H9 (cell line): Measurements from ENCODE around the gene SLC38A1. TPM values are rescaled to one million over a fixed set of nuclear protein-coding genes. Genes with fewer than 3 reads are reported as not detected.

Source experiments
- DNase-seq: peaks from one replicate; pipeline ENCODE4 v3.0.0-alpha.2; 2017
- H2AFZ ChIP-seq: one replicate; pipeline ENCODE4 v1.6.1; 2013; ENCODE audit warnings: mild to moderate bottlenecking, low read length, control low read depth, moderate library complexity
- H2AK5ac ChIP-seq: 2 replicates; pipeline ENCODE4 v1.6.1; 2013; ENCODE audit warnings: low read length, control low read depth, mixed read lengths; ENCODE audit not compliant: insufficient read length
- H2BK120ac ChIP-seq: one replicate; pipeline ENCODE4 v1.6.1; 2013; ENCODE audit warnings: low read depth, mild to moderate bottlenecking, low read length, control low read depth, inconsistent platforms; ENCODE audit not compliant: poor library complexity, severe bottlenecking
- H2BK12ac ChIP-seq: 2 replicates; pipeline ENCODE4 v1.6.1; 2013; ENCODE audit warnings: low read length, control low read depth, mixed read lengths, low read depth; ENCODE audit not compliant: insufficient read length
- H2BK15ac ChIP-seq: 2 replicates; pipeline ENCODE4 v1.6.1; 2013; ENCODE audit warnings: low read depth, low read length, control low read depth
- H2BK20ac ChIP-seq: one replicate; pipeline ENCODE4 v1.6.1; 2013; ENCODE audit warnings: low read depth, mild to moderate bottlenecking, low read length, control low read depth, inconsistent platforms; ENCODE audit not compliant: poor library complexity, severe bottlenecking
- H2BK5ac ChIP-seq: 2 replicates; pipeline ENCODE4 v1.6.1; 2013; ENCODE audit warnings: low read length, control low read depth, mixed read lengths; ENCODE audit not compliant: insufficient read length
- H3K14ac ChIP-seq: 2 replicates; pipeline ENCODE4 v1.6.1; 2013; ENCODE audit warnings: low read length, control low read depth; ENCODE audit not compliant: insufficient read depth
- H3K18ac ChIP-seq: 2 replicates; pipeline ENCODE4 v1.6.1; 2013; ENCODE audit warnings: low read depth, mild to moderate bottlenecking, mixed read lengths, low read length, control low read depth; ENCODE audit not compliant: insufficient read length
- H3K23ac ChIP-seq: 2 replicates; pipeline ENCODE4 v1.6.1; 2013; ENCODE audit warnings: low read length, control low read depth, mixed read lengths, low read depth; ENCODE audit not compliant: insufficient read length
- H3K23me2 ChIP-seq: 2 replicates; pipeline ENCODE4 v1.6.1; 2013; ENCODE audit warnings: low read depth, mild to moderate bottlenecking, mixed read lengths, low read length, control low read depth; ENCODE audit not compliant: insufficient read length, poor library complexity, severe bottlenecking
- H3K27ac ChIP-seq: 2 replicates; pipeline ENCODE4 v1.5.1; 2013; ENCODE audit warnings: low read length, control low read depth, mixed read lengths, low read depth; ENCODE audit not compliant: insufficient read length
- H3K27me3 ChIP-seq: 2 replicates; pipeline ENCODE4 v1.6.1; 2013; ENCODE audit warnings: low read length, control low read depth, inconsistent platforms; ENCODE audit not compliant: insufficient read depth
- H3K4ac ChIP-seq: 2 replicates; pipeline ENCODE4 v1.6.1; 2013; ENCODE audit warnings: low read depth, mild to moderate bottlenecking, control low read depth, inconsistent platforms, low read length, moderate library complexity
- H3K4me1 ChIP-seq: 2 replicates; pipeline ENCODE4 v1.6.1; 2013; ENCODE audit warnings: low read length, control low read depth, inconsistent platforms; ENCODE audit not compliant: insufficient read depth
- H3K4me2 ChIP-seq: 2 replicates; pipeline ENCODE4 v1.6.1; 2013; ENCODE audit warnings: low read length, control low read depth, mixed read lengths; ENCODE audit not compliant: insufficient read length, insufficient read depth
- H3K56ac ChIP-seq: 2 replicates; pipeline ENCODE4 v1.6.1; 2013; ENCODE audit warnings: low read depth, mild to moderate bottlenecking, mixed read lengths, low read length, control low read depth; ENCODE audit not compliant: insufficient read length
- H3K79me1 ChIP-seq: 2 replicates; pipeline ENCODE4 v1.6.1; 2013; ENCODE audit warnings: low read depth, mild to moderate bottlenecking, moderate library complexity, low read length, control low read depth, inconsistent platforms; ENCODE audit not compliant: insufficient read depth, poor library complexity, severe bottlenecking
- H3K79me2 ChIP-seq: 2 replicates; pipeline ENCODE4 v1.6.1; 2013; ENCODE audit warnings: low read length, control low read depth, inconsistent platforms; ENCODE audit not compliant: insufficient read depth
- H3K9ac ChIP-seq: 2 replicates; pipeline ENCODE4 v1.6.1; 2013; ENCODE audit warnings: low read length, control low read depth, mixed read lengths; ENCODE audit not compliant: insufficient read length; ENCODE audit errors: extremely low read depth
- H3K9me3 ChIP-seq: one replicate; pipeline ENCODE4 v1.6.1; 2013; ENCODE audit warnings: low read depth, low read length, inconsistent platforms; ENCODE audit not compliant: control insufficient read depth
- H3T11ph ChIP-seq: one replicate; pipeline ENCODE4 v1.6.1; 2013; ENCODE audit warnings: mild to moderate bottlenecking, low read length, control low read depth, inconsistent platforms
- H4K20me1 ChIP-seq: one replicate; pipeline ENCODE4 v1.6.1; 2013; ENCODE audit not compliant: control insufficient read depth, insufficient read length, insufficient read depth
- H4K5ac ChIP-seq: 2 replicates; pipeline ENCODE4 v1.6.1; 2013; ENCODE audit warnings: low read depth, mild to moderate bottlenecking, mixed read lengths, low read length, control low read depth; ENCODE audit not compliant: insufficient read length
- H4K8ac ChIP-seq: replicated peaks from 2 replicates; pipeline ENCODE4 v1.6.1; 2013; ENCODE audit warnings: low read length, control low read depth, mixed read lengths, low read depth; ENCODE audit not compliant: insufficient read length
- H4K91ac ChIP-seq: 2 replicates; pipeline ENCODE4 v1.6.1; 2013; ENCODE audit warnings: low read depth, mild to moderate bottlenecking, moderate library complexity, mixed read lengths, low read length, control low read depth; ENCODE audit not compliant: insufficient read length
- H3K27ac Mint-ChIP-seq, 3 experiments: 2 replicates in 2 of 3; 3 replicates in 1 of 3; pipeline ENCODE4 v1.8.0; 2020 to 2021; ENCODE audit warnings: mixed read lengths in 3 of 3, mild to moderate bottlenecking in 1 of 3, moderate library complexity in 1 of 3
- H3K27me3 Mint-ChIP-seq: 2 replicates; pipeline ENCODE4 v1.8.0; 2021; ENCODE audit warnings: low read depth, mild to moderate bottlenecking, moderate library complexity, mixed read lengths
- H3K36me3 Mint-ChIP-seq, 3 experiments: 2 replicates in 2 of 3; 3 replicates in 1 of 3; pipeline ENCODE4 v1.8.0; 2020 to 2021; ENCODE audit warnings: low read depth in 3 of 3, mixed read lengths in 3 of 3; ENCODE audit not compliant: insufficient read depth in 1 of 3
- H3K4me1 Mint-ChIP-seq, 2 experiments: 2 replicates each; pipeline ENCODE4 v1.8.0; 2020; ENCODE audit warnings: mixed read lengths in 2 of 2
- H3K4me3 Mint-ChIP-seq, 2 experiments: 2 replicates in 1 of 2; 3 replicates in 1 of 2; pipeline ENCODE4 v1.8.0; 2020 to 2021; ENCODE audit warnings: mild to moderate bottlenecking in 2 of 2, mixed read lengths in 2 of 2, moderate library complexity in 1 of 2
- H3K9me3 Mint-ChIP-seq, 2 experiments: 2 replicates in 1 of 2; 3 replicates in 1 of 2; pipeline ENCODE4 v1.8.0; 2020; ENCODE audit warnings: mild to moderate bottlenecking in 2 of 2, mixed read lengths in 2 of 2, moderate library complexity in 1 of 2
- CTCF ChIP-seq: fragments of 200-600 bp; sonication (generic); conservative IDR thresholded peaks from 3 replicates; pipeline ENCODE4 v1.8.0; 2021; ENCODE audit warnings: antibody characterized with exemption, mild to moderate bottlenecking
- total RNA-seq: library from RNA; stranded (reverse); gene quantifications from 2 replicates; pipeline ENCODE4 v1.2.1, GENCODE V29; 2021

The SLC38A1 gene
- total RNA-seq, 1 experiment from 2014 or later, result 216 TPM

GRCh38 chr12:46207644-46208043, 61.2 kb downstream of the SLC38A1 start:
- no peak overlapping the region for H2AFZ ChIP-seq
- no peak overlapping the region for H2BK20ac ChIP-seq
- no peak overlapping the region for H3K9ac ChIP-seq
- H2AK5ac ChIP-seq, result no peak overlapping the region
- H4K20me1 ChIP-seq, result no peaks in the 10 kb centered on the region
- H4K8ac ChIP-seq, result no peak overlapping the region
- H3K27me3 Mint-ChIP-seq, result no peaks in the 10 kb centered on the region
- H3K4me2 ChIP-seq, result no peak overlapping the region
- DNase-seq, result no peak
- no peaks in the 10 kb centered on the region for H3K23me2 ChIP-seq
- H3K4me3 Mint-ChIP-seq, result no peak overlapping the region
- H3K9me3 Mint-ChIP-seq, result no peaks in the 10 kb centered on the region
- peaks cover 31 to 41% of the 10 kb centered on the region in 2 experiments for H3K4me1 Mint-ChIP-seq
- no peak overlapping the region for H3K14ac ChIP-seq
- H3K4ac ChIP-seq, result no peak overlapping the region
- no peaks in the 10 kb centered on the region for H3K27me3 ChIP-seq
- H3K27ac ChIP-seq, result no peak overlapping the region
- H3K18ac ChIP-seq, result no peak overlapping the region
- no peak overlapping the region for H2BK120ac ChIP-seq
- H3K4me1 ChIP-seq, result peaks cover 4% of the 10 kb centered on the region
- no peak overlapping the region for H3T11ph ChIP-seq
- H2BK12ac ChIP-seq, result no peak overlapping the region
- no peak overlapping the region for H3K56ac ChIP-seq
- no peak overlapping the region for H4K5ac ChIP-seq
- no peaks in the 10 kb centered on the region for H3K9me3 ChIP-seq
- no peak overlapping the region for H4K91ac ChIP-seq
- peak overlapping the region; percentile 21 to 61 (median 41); a peak in 2 of 7 replicates for H3K27ac Mint-ChIP-seq
- TF ChIP-seq CTCF, result no peak
- peaks cover 3% of the 10 kb centered on the region; the same call in 1 of the 2 replicates for H3K79me2 ChIP-seq
- peaks cover 62 to 90% (median 84%) of the 10 kb centered on the region in 3 experiments for H3K36me3 Mint-ChIP-seq
- no peaks in the 10 kb centered on the region for H3K79me1 ChIP-seq
- no peak overlapping the region for H2BK15ac ChIP-seq
- no peak overlapping the region for H2BK5ac ChIP-seq
- no peak overlapping the region for H3K23ac ChIP-seq
